Activated CD8-positive, alpha-beta memory T cell treated with anti-CD3 and anti-CD28 coated beads, Interleukin-2, amount 50 U/mL, for 1 hour (primary cell): ENCODE results near the gene HUWE1.
A peak's percentile ranks its signal among the peaks of the same experiment; 100 is the strongest.

ENCODE experiments used
- DNase-seq: peaks from one replicate; pipeline ENCODE4 v3.0.0-alpha.2; 2020; ENCODE audit errors: extremely low read depth

The HUWE1 gene

GRCh38 chrX:53688300-53688699, 1.8 kb upstream of the HUWE1 start:
- no peak for DNase-seq

DNA sequence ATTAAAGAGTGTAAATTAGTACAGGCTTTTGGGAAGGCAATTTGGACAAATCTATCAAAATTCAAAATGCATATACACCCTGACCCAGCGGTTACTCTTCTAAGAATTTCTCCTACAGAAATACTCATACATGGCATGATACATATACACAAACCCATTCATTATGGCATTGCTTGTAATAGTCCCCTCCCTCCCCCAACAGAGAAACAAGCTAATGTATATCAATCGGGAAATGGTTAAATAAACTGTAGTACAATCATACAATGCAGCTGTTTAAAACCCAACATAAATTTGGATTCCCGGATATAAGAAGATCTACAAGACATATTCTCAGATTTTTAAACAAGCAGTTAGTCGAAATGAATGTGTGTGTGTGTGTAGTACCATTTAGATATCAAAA, 808 bp downstream of the HUWE1 start:
- DNase-seq = no peak

GRCh38 chrX:53684415-53685192, 1.9 kb downstream of the HUWE1 start:
- DNase-seq = no peak

- DNase-seq = peak; percentile 87
Observed at GRCh38 chrX:53683556-53684414, 2.7 kb downstream of the HUWE1 start.

DNA sequence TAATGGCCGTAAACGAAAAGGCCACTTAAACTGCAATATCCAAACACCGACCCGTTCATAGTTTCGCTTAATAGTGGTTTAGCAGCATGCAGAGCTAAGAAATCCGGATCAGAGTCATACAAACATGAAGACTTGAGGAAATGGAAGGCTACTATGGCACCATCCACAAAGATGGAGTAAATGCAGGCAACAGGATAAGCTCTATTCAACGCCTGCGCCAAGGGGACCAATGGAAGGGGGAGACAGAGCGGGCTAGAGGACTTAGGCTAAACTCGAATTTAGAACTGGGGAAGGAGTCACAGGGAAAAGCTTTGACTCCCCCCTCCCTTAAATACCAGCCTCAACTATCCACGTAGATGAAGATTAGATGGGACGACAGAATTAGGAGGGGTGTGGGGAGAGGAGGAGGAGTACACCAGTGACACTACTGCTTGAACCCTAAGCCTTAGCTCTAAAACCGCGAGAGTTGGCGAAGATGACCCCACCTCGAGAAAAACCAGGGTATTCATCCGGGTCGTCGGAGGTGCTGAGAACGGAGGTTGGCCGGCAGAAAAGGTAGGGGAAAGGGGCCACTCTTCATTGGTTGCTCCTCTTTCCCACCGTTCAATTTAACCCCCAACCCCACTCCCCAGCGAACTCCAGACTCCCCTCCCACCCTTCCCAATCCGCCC, 3.5 kb downstream of the HUWE1 start:
- no peak for DNase-seq

GRCh38 chrX:53681661-53682060, 4.9 kb downstream of the HUWE1 start:
- no peak for DNase-seq

GRCh38 chrX:53678667-53679066, 7.9 kb downstream of the HUWE1 start:
- no peak for DNase-seq

- DNase-seq = no peak
Observed at GRCh38 chrX:53677286-53677685, 9.2 kb downstream of the HUWE1 start.

- no peak for DNase-seq
Observed at GRCh38 chrX:53674581-53674980, 11.9 kb downstream of the HUWE1 start.

DNA sequence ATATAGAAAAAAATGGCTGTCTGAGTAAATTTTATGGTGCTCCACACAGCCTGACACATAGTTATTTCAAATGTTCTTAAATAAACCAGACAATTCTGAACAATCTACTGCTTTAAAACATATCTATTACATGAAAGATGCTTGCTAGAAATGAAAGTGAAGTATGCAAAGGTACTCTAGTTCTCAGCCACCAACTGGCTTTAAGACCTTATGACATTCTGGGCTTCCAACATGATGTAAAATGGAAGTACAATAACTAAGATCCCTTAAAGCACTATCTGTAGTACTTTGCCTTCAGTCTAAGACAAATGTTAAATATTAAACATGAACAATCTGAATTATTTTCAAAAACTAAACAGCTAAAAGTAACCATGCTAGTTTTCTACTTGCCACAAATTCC, 17.3 kb downstream of the HUWE1 start:
- no peak for DNase-seq

DNA sequence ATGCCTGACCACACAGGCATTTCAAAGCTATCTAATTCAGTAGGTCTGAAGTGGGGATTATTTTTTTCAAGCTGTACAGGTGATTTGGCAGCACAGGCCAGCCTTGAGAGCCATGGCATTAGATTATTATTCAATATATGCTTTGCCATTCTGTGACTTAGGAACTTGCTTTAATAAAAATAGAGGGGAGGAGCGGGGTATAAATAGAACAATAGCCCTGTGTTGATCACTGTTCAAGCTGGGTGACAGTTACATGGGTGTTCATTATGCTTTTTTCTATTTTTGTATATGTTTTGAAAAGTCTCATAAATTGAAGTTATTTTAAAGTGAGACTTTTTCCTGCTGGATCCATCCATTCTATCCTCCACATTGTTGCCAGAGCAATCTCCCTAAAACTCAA, 20.3 kb downstream of the HUWE1 start:
- no peak for DNase-seq

DNA sequence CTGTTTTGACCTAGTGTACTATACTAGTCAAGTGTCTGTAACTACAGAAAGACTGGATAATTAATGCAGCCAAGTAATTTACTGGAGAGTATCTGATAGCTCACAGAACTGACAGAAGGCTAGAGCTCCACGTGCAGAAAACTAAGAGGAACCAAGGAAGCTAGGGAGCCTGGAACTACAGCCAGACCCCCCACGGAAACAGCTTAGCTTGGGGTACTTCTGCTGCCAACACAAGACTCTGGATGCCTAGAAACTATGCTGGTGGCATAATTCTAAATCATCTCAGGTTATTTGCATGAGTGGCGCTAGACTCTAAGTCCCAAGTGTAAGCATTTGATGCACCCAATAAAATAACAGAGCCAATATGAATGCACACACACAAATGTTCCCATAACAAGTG, 26.5 kb downstream of the HUWE1 start:
- DNase-seq = no peak

DNA sequence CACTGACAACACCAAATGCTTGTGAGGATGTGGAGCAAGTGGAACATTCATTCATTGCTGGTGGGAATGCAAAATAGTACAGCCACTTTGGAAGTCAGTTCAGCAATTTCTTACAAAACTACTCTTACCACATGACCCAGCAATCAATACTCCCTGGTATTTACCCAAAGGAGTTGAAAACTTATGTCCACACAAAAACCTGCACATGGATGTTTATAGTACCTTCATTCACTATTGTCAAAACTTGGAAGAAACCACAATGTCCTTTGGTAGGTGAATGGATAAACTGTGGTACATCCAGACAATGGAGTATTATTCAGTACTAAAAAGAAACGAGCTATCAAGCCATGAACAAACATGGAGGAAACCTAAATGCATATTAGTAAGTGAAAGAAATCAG, 27.5 kb downstream of the HUWE1 start:
- no peak for DNase-seq

DNA sequence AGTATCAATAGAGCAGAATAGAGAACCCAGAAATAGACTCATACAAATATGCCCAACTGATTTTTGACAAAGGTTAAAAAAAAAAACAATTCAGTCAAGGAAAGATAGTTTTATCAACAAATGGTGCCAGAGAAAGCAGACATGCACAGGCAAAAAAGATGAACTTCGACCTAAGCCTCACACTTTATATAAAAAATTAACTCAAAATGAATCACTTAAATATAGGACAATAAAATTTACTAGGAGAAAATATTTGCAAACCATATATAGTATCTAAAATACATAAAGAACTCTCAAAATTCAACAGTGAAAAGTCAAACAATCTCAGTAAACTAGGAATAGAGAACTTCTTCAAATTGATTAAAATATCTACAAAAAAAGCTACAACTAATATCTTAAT, 29.7 kb downstream of the HUWE1 start:
- no peak for DNase-seq

DNA sequence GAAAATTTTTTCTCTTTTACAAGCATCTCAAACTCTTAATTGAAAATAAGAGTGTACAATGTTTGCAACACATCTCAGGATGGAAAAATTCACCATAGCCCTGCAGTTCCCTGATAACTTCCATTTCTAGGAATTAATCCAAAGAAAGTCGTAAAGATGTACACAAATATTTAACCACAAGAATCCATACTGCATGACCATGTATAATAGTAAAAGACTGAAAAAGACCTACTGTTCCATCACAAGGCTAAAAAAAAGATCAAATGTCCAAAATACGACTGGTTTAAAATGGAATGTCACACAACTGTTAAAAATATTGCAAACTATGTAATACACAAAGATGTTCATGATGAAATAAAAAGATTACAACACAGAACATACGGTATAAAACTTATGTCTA, 32.1 kb downstream of the HUWE1 start:
- no peak for DNase-seq

DNA sequence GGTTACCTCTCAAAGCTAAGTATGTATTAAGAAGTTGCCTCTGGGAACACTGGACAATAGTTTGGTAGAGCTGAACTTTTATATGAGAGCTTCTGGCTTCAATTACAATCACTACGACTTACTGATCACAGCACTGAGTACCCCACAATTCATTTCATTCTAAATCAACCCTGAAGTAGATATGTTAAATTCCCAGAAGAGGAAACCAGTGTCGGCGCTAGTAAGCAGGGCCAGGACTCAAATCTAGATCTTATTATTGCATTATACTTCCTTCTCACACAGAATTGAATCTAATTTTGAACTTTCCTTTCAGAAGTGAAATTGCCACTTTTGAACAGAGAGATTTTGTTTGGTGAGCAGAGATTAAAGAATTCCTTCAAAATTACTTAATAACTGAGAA, 41.8 kb downstream of the HUWE1 start:
- no peak for DNase-seq

DNA sequence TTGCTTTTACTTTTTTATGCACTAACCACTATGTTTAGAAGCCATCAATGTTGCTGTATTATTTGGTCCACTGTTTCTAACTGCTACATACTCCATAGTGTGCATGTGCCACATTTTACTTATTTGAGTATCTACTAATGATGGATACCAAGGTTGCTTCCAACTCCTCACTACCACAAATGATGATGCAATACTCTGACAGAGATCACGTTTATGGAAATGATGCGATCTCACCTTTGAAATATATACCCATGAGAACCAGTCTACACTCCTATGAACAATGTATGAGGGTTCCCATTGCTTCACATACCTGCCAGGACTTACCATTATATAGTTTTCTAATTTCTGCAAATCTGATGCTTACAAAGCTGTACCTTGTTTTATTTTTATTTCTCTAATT, 44.2 kb downstream of the HUWE1 start:
- DNase-seq = no peak

- no peak for DNase-seq
Observed at GRCh38 chrX:53639257-53639656, 47.3 kb downstream of the HUWE1 start.

- no peak for DNase-seq
Observed at GRCh38 chrX:53637479-53637878, 49.0 kb downstream of the HUWE1 start.

GRCh38 chrX:53631156-53631555, 55.4 kb downstream of the HUWE1 start:
- DNase-seq = no peak

DNA sequence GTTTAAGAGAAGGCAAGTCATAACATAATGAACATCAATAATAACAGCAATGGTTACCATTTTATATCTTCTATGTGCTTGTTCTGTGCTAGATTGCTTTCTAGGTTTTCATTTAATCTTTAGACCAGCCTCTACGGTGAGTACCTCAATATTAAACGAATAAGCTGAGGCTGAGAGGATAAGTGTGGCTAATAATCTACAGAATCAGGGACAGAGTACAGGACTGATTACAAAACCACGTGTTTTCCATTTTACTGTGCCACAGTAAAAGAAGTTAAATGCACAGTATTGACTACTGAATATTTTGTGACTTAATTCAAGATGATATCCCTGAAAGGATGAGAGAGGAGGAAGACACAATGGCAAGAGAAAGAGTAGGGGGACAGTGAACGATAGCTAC, 56.3 kb downstream of the HUWE1 start:
- no peak for DNase-seq

DNA sequence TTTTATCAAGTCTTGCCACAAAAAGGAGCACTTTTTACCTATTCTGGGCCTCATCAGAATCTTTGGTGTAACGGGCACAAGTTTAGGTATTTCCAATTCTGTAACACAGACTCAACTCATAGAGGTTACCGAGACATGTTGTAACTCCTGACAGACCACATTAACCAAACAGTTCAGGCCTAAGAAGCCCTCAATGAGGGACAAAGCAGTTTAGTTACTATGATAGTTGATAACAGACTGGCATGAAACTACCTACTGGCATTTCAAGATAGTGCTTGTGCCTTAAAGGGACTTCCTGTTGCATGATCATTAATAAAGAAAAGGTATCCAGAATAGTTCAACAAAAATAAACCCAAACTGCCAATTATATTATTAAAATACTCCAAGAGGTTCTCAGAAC, 64.1 kb downstream of the HUWE1 start:
- no peak for DNase-seq
